ENCODE data around the gene ITGA11.

Gene ITGA11

GRCh38 chr15:68325726-68326125, 106.2 kb downstream of the ITGA11 start:
- no peak for DNase-seq

GRCh38 chr15:68322796-68323195, 109.2 kb downstream of the ITGA11 start:
- no peak for DNase-seq

- no peak for DNase-seq
Measured at GRCh38 chr15:68321229-68321628, 110.7 kb downstream of the ITGA11 start.

GRCh38 chr15:68319997-68320396, 112.0 kb downstream of the ITGA11 start:
- DNase-seq: no peak

GRCh38 chr15:68318931-68319909, 112.7 kb downstream of the ITGA11 start:
- DNase-seq: no peak

- DNase-seq: no peak
Measured at GRCh38 chr15:68318008-68318835, 113.7 kb downstream of the ITGA11 start.

- DNase-seq: no peak
Measured at GRCh38 chr15:68317281-68318007, 114.5 kb downstream of the ITGA11 start.

GRCh38 chr15:68316061-68316804, 115.7 kb downstream of the ITGA11 start:
- DNase-seq: no peak

- no peak for DNase-seq
Measured at GRCh38 chr15:68315495-68316031, 116.4 kb downstream of the ITGA11 start.

GRCh38 chr15:68315035-68315434, 116.9 kb downstream of the ITGA11 start:
- DNase-seq: no peak

GRCh38 chr15:68314563-68314962, 117.4 kb downstream of the ITGA11 start:
- no peak for DNase-seq

- no peak for DNase-seq
Measured at GRCh38 chr15:68313501-68314410, 118.2 kb downstream of the ITGA11 start.

- no peak for DNase-seq
Measured at GRCh38 chr15:68312701-68313204, 119.2 kb downstream of the ITGA11 start.

- DNase-seq: no peak
Measured at GRCh38 chr15:68311859-68312557, 120.0 kb downstream of the ITGA11 start.

- no peak for DNase-seq
Measured at GRCh38 chr15:68311464-68311835, 120.5 kb downstream of the ITGA11 start.

GRCh38 chr15:68310804-68311463, 121.0 kb downstream of the ITGA11 start:
- no peak for DNase-seq

- DNase-seq: no peak
Measured at GRCh38 chr15:68310178-68310803, 121.7 kb downstream of the ITGA11 start.

GRCh38 chr15:68309024-68309423, 122.9 kb downstream of the ITGA11 start:
- DNase-seq: no peak
